SU-DHL-6 (cell line): Measurements from ENCODE around the gene GALNT9.

Experiments used
- H2AFZ ChIP-seq: fragments of 200-600 bp; sonication (generic); 2 replicates; pipeline ENCODE4 v1.6.1; 2014; ENCODE audit warnings: low read depth, mild to moderate bottlenecking, moderate library complexity, mixed read lengths, antibody characterized with exemption, low read length; ENCODE audit not compliant: severe bottlenecking
- H3F3A ChIP-seq: fragments of 200-600 bp; shearing (Covaris generic); 2 replicates; pipeline ENCODE4 v1.6.0; 2016; ENCODE audit warnings: antibody characterized with exemption, mild to moderate bottlenecking; ENCODE audit not compliant: insufficient read depth
- H3K27ac ChIP-seq: fragments of 200-600 bp; sonication (generic); 2 replicates; pipeline ENCODE4 v1.5.1; 2016; ENCODE audit warnings: low read depth, mild to moderate bottlenecking, low read length, moderate library complexity, mixed read lengths
- H3K27me3 ChIP-seq: fragments of 200-600 bp; sonication (generic), shearing (Covaris generic); 2 replicates; pipeline ENCODE4 v1.6.0; 2014; ENCODE audit warnings: mild to moderate bottlenecking, low read length
- H3K36me3 ChIP-seq: fragments of 200-600 bp; sonication (generic); 2 replicates; pipeline ENCODE4 v1.6.1; 2014; ENCODE audit warnings: mild to moderate bottlenecking, low read length, mixed read lengths
- H3K4me2 ChIP-seq: fragments of 300-600, 200-600 bp; shearing (Covaris generic), sonication (generic); 2 replicates; pipeline ENCODE4 v1.6.0; 2014; ENCODE audit warnings: low read length, low read depth, mild to moderate bottlenecking; ENCODE audit not compliant: poor library complexity, severe bottlenecking
- H3K4me3 ChIP-seq: fragments of 200-600 bp; sonication (generic); 2 replicates; pipeline ENCODE4 v1.5.1; 2014; ENCODE audit warnings: antibody characterized with exemption, low read length, mild to moderate bottlenecking, mixed read lengths; ENCODE audit not compliant: insufficient read depth, poor library complexity, severe bottlenecking
- H3K79me2 ChIP-seq: fragments of 200-600 bp; sonication (generic); 2 replicates; pipeline ENCODE4 v1.6.1; 2014; ENCODE audit warnings: mild to moderate bottlenecking, low read length, moderate library complexity; ENCODE audit not compliant: insufficient read depth
- H3K9ac ChIP-seq: fragments of 200-600 bp; sonication (generic); 2 replicates; pipeline ENCODE4 v1.7.0; 2014; ENCODE audit warnings: mild to moderate bottlenecking, low read length
- H3K9me2 ChIP-seq: fragments of 200-600 bp; sonication (generic); replicated peaks from 2 replicates; pipeline ENCODE4 v1.6.1; 2014; ENCODE audit warnings: low read length; ENCODE audit not compliant: insufficient read depth
- H3K9me3 ChIP-seq: fragments of 200-600 bp; sonication (generic); 2 replicates; pipeline ENCODE4 v1.6.1; 2014; ENCODE audit warnings: low read length, mixed read lengths; ENCODE audit not compliant: insufficient read depth
- H4K20me1 ChIP-seq: fragments of 200-600 bp; sonication (generic); 2 replicates; pipeline ENCODE4 v1.6.1; 2014; ENCODE audit warnings: low read depth, mild to moderate bottlenecking, antibody characterized with exemption, low read length, moderate library complexity, mixed read lengths
- EZH2phosphoT487 ChIP-seq: fragments of 200-600 bp; sonication (generic), shearing (Covaris generic); conservative IDR thresholded peaks from 2 replicates; pipeline ENCODE4 v1.6.1; 2018; ENCODE audit warnings: mild to moderate bottlenecking, antibody characterized with exemption, low read length, moderate library complexity, mixed read lengths
- TF ChIP-seq, protein P1 (sequence below): fragments of 200-600 bp; sonication (generic); IDR thresholded peaks from one replicate; pipeline ENCODE4 v1.5.1; 2017; ENCODE audit warnings: antibody characterized with exemption, mild to moderate bottlenecking, low read length, moderate library complexity; ENCODE audit not compliant: insufficient read depth, poor library complexity, severe bottlenecking

The GALNT9 gene

DNA sequence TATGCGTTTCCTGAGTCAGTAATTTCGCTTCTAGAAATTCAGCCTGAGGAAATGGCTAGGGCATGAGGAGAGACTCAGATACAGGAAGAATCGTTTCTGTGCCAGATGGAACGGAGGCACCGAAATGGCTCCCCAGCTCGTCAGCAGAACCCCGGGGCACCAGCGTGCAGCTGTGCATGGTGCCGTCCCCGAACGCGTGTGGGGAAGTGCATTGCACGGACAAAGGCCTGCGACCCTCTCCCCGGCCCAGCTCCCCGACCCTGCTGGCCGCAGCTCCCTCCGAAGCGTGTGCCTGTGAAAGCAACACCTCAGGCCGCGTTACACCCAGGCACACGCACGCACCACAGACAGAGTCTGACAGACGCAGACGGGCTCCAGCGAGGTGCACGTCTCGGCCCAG is 102.3 kb downstream of the GALNT9 start:
- Histone ChIP-seq H2AFZ (no peak overlapping the region), H3K36me3 (no peaks in the 10 kb centered on the region), H3K9me3 (peaks cover 23% of the 10 kb centered on the region; the same call in 1 of the 2 replicates), H4K20me1 (no peaks in the 10 kb centered on the region), H3K4me3 (no peak overlapping the region), H3K27me3 (no peaks in the 10 kb centered on the region), H3K27ac (no peak overlapping the region), H3K9ac (no peak overlapping the region), H3K4me2 (no peak overlapping the region), H3F3A (no peaks in the 10 kb centered on the region), H3K79me2 (no peaks in the 10 kb centered on the region), H3K9me2 (no peaks in the 10 kb centered on the region)
- TF ChIP-seq EZH2phosphoT487, result no peak
- TF ChIP-seq, protein P1, sequence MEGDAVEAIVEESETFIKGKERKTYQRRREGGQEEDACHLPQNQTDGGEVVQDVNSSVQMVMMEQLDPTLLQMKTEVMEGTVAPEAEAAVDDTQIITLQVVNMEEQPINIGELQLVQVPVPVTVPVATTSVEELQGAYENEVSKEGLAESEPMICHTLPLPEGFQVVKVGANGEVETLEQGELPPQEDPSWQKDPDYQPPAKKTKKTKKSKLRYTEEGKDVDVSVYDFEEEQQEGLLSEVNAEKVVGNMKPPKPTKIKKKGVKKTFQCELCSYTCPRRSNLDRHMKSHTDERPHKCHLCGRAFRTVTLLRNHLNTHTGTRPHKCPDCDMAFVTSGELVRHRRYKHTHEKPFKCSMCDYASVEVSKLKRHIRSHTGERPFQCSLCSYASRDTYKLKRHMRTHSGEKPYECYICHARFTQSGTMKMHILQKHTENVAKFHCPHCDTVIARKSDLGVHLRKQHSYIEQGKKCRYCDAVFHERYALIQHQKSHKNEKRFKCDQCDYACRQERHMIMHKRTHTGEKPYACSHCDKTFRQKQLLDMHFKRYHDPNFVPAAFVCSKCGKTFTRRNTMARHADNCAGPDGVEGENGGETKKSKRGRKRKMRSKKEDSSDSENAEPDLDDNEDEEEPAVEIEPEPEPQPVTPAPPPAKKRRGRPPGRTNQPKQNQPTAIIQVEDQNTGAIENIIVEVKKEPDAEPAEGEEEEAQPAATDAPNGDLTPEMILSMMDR, result no peak

DNA sequence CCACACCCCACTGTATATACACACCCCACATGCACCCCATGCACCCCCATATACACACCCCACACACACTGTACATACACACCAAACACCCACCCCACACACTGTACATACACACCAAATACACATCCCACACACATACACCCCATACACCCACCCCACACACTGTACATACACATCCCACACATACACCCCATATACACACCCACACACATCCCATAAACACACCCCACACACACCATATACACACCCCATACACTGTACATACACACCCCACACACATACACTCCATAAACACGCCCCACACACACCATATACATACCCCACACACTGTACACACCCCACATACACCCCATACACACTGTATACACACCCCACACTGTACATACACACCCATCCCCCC is 102.8 kb downstream of the GALNT9 start:
- H3K9me2 ChIP-seq, result no peaks in the 10 kb centered on the region
- H3K4me2 ChIP-seq, result no peak overlapping the region
- H3K27ac ChIP-seq, result no peak overlapping the region
- H3K9ac ChIP-seq, result no peak overlapping the region
- no peak overlapping the region for H3K4me3 ChIP-seq
- no peaks in the 10 kb centered on the region for H4K20me1 ChIP-seq
- no peaks in the 10 kb centered on the region for H3K27me3 ChIP-seq
- peaks cover 23% of the 10 kb centered on the region; the same call in 1 of the 2 replicates for H3K9me3 ChIP-seq
- no peaks in the 10 kb centered on the region for H3K36me3 ChIP-seq
- no peak overlapping the region for H2AFZ ChIP-seq
- no peaks in the 10 kb centered on the region for H3K79me2 ChIP-seq
- H3F3A ChIP-seq, result no peaks in the 10 kb centered on the region
- TF ChIP-seq, protein P1, result no peak
- no peak for TF ChIP-seq EZH2phosphoT487

DNA sequence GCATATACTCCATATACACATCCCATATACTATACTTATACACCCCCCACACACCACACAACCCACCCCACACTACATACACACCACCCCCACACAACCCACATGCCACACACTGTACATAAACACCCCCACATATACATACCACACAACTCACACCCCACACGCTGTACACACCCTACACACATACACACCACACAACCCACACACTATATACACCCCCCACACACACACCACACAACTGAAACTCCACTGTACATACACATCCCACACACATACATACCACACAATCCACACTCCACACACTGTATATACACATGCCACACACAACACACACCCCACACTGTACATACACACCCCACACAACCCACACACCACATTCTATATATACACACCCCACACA is 104.2 kb downstream of the GALNT9 start:
- Histone ChIP-seq H4K20me1 (no peaks in the 10 kb centered on the region), H3K36me3 (no peaks in the 10 kb centered on the region), H3K79me2 (no peaks in the 10 kb centered on the region), H3K9me2 (no peaks in the 10 kb centered on the region), H3K27me3 (no peaks in the 10 kb centered on the region), H3K9ac (no peak overlapping the region), H2AFZ (no peak overlapping the region), H3K27ac (no peak overlapping the region), H3K9me3 (peaks cover 23% of the 10 kb centered on the region; the same call in 1 of the 2 replicates), H3F3A (no peaks in the 10 kb centered on the region), H3K4me2 (no peak overlapping the region), H3K4me3 (no peak overlapping the region)
- no peak for TF ChIP-seq EZH2phosphoT487
- TF ChIP-seq, protein P1, result no peak
